ENCODE data around the gene LOX. TPM values are rescaled to one million over a fixed set of nuclear protein-coding genes. Genes with fewer than 3 reads are reported as not detected.
A peak's percentile ranks its signal among the peaks of the same experiment; 100 is the strongest.

LOX gene
- total RNA-seq, 1 experiment from 2014 or later, result 2.8 TPM

DNA sequence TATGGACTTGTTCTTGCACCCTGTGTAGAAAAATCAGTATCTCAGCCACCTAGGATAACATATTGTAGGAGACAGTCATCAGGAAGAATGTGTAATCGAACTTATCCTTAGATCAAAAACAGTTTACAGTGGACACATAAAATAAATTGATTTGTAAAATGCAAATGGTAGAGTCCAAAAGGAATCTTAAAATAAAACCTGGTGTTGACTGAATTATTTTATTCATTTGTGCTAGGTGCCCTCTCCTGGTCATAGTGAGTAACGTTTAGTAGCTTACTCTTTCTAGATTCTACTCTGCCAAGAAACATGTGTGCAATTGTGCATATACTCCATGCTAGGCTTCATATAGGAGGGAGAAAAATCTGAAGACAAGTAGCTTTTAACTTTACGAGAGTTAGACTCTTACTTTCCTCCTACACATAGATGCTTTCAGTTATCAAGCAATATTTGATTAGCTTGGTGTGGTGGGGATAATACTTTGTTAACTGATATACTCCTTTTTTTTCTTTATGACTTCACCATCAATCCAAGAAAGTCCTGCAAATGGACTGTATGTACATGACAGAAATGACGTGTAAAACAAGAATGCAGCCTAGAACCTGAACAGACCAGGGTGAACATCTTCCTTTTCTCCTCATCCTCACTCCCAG is 23.7 kb upstream of the LOX start:
- H3K27ac ChIP-seq (ENCODE audit: low read depth, low read length, poor library complexity, severe bottlenecking), result no peak overlapping the region
- no peaks in the 10 kb centered on the region for H3K36me3 ChIP-seq (ENCODE audit: insufficient read depth, low read length, poor library complexity, severe bottlenecking)
- intact Hi-C loops (cut with micrococcal nuclease; ENCODE audit: unreplicated experiment), result loop anchor here (1.0 kb wide), 1 partner anchor 134 kb away; no protein-coding TSS in a partner anchor
- ChIA-PET CTCF (interaction anchor here (1.0 to 1.8 kb wide), 3 partner anchors 24 to 132 kb away, joined by 3 to 6 read pairs (median 3); no protein-coding TSS in a partner anchor), POLR2A (ENCODE audit: low non-redundant PET) (no interaction called here)
- no TSS peak for BruUV-seq (replicated peaks)
- H3K9me3 ChIP-seq (ENCODE audit: low read depth, low read length, poor library complexity, severe bottlenecking), result no peaks in the 10 kb centered on the region
- H3K4me1 ChIP-seq (ENCODE audit: insufficient read depth, low read length, poor library complexity, severe bottlenecking), result peaks cover 8% of the 10 kb centered on the region
- peak; percentile 80 for DNase-seq (ENCODE audit: low spot score)
- no peak overlapping the region for H3K4me3 ChIP-seq (ENCODE audit: low read depth, low read length, poor library complexity, severe bottlenecking)
- TF ChIP-seq EZH2 (IDR thresholded peaks at IDR 0.05; ENCODE audit: borderline replicate concordance, low read depth, low read length, poor library complexity, severe bottlenecking), result no peak
- TF ChIP-seq, protein P1, sequence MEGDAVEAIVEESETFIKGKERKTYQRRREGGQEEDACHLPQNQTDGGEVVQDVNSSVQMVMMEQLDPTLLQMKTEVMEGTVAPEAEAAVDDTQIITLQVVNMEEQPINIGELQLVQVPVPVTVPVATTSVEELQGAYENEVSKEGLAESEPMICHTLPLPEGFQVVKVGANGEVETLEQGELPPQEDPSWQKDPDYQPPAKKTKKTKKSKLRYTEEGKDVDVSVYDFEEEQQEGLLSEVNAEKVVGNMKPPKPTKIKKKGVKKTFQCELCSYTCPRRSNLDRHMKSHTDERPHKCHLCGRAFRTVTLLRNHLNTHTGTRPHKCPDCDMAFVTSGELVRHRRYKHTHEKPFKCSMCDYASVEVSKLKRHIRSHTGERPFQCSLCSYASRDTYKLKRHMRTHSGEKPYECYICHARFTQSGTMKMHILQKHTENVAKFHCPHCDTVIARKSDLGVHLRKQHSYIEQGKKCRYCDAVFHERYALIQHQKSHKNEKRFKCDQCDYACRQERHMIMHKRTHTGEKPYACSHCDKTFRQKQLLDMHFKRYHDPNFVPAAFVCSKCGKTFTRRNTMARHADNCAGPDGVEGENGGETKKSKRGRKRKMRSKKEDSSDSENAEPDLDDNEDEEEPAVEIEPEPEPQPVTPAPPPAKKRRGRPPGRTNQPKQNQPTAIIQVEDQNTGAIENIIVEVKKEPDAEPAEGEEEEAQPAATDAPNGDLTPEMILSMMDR (conservative IDR thresholded peaks at IDR 0.05; ENCODE audit: low read depth, low read length), result peak; percentile 68
- no peaks in the 10 kb centered on the region for H3K27me3 ChIP-seq (replicated peaks; ENCODE audit: insufficient read depth, low read depth, low read length, poor library complexity)

DNA sequence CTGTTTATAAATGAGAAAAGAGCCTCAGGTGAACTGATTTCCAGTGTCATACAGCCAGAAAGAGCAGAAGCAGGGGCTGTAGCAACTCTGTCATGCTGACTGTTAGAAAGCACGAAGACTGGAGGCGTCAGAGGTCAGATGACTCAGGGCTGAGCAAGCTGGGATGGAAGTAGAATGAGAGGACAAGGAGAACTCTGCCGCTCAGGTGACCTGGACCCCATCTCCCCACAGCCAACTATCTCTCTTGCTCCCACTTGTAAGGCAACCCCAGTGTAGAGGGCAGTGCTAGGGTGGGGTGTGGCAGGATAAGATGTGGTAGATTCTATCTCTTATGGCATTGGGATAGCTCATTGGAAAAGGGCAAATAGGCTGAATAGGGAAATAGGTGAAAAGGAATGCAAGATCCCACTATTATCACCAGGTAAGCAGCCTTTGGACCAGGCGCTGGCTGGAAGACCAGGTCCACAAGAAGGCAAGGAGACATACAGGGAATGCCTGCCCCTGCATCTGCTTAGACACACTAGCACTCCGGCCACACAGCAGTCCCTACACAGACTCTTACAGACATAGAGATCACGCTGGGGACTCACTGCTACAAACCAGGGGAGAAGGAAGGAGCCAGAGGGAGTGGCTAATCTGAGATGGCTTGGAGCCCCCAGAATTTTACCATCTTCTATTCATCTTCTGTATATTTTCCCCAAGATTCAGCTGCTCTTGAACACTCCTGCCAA is 21.2 kb upstream of the LOX start:
- Histone ChIP-seq H3K27me3 (replicated peaks; ENCODE audit: insufficient read depth, low read depth, low read length, poor library complexity) (no peaks in the 10 kb centered on the region), H3K9me3 (ENCODE audit: low read depth, low read length, poor library complexity, severe bottlenecking) (no peaks in the 10 kb centered on the region), H3K4me3 (ENCODE audit: low read depth, low read length, poor library complexity, severe bottlenecking) (no peak overlapping the region), H3K27ac (ENCODE audit: low read depth, low read length, poor library complexity, severe bottlenecking) (no peak overlapping the region), H3K4me1 (ENCODE audit: insufficient read depth, low read length, poor library complexity, severe bottlenecking) (peaks cover 8% of the 10 kb centered on the region), H3K36me3 (ENCODE audit: insufficient read depth, low read length, poor library complexity, severe bottlenecking) (no peaks in the 10 kb centered on the region)
- ChIA-PET CTCF (no interaction called here), POLR2A (ENCODE audit: low non-redundant PET) (no interaction called here)
- no peak for DNase-seq (ENCODE audit: low spot score)
- intact Hi-C loops (cut with micrococcal nuclease; ENCODE audit: unreplicated experiment), result no loop called here
- TF ChIP-seq, protein P1 (conservative IDR thresholded peaks at IDR 0.05; ENCODE audit: low read depth, low read length), result no peak
- no peak for TF ChIP-seq EZH2 (IDR thresholded peaks at IDR 0.05; ENCODE audit: borderline replicate concordance, low read depth, low read length, poor library complexity, severe bottlenecking)
- no TSS peak for BruUV-seq (replicated peaks)

DNA sequence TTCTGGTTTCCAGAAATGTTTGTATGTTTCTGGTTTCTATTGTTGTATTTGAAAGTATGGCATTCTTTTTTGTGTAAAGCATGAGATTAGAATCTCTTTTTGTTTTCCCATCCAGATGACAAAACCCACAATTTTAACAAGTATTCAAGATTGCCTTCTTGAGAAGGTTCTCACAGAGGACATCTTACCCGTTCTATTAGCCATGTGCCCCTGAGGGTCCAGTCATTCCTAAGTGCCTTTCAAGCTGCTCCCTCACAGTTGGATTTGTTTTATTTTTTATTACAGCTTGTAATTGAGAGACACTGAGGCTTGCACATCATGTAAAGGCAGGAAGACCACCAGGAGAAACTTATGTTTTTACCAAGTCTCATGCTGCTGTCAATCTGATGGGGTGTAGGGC is 19.3 kb upstream of the LOX start:
- H3K9me3 ChIP-seq (ENCODE audit: low read depth, low read length, poor library complexity, severe bottlenecking), result no peaks in the 10 kb centered on the region
- H3K27ac ChIP-seq (ENCODE audit: low read depth, low read length, poor library complexity, severe bottlenecking), result no peak overlapping the region
- peaks cover 2% of the 10 kb centered on the region for H3K4me1 ChIP-seq (ENCODE audit: insufficient read depth, low read length, poor library complexity, severe bottlenecking)
- intact Hi-C loops (cut with micrococcal nuclease; ENCODE audit: unreplicated experiment), result no loop called here
- no peak overlapping the region for H3K4me3 ChIP-seq (ENCODE audit: low read depth, low read length, poor library complexity, severe bottlenecking)
- no TSS peak for BruUV-seq (replicated peaks)
- no peaks in the 10 kb centered on the region for H3K27me3 ChIP-seq (replicated peaks; ENCODE audit: insufficient read depth, low read depth, low read length, poor library complexity)
- ChIA-PET CTCF (no interaction called here), POLR2A (ENCODE audit: low non-redundant PET) (no interaction called here)
- TF ChIP-seq EZH2 (IDR thresholded peaks at IDR 0.05; ENCODE audit: borderline replicate concordance, low read depth, low read length, poor library complexity, severe bottlenecking), result no peak
- TF ChIP-seq, protein P1 (conservative IDR thresholded peaks at IDR 0.05; ENCODE audit: low read depth, low read length), result no peak
- no peaks in the 10 kb centered on the region for H3K36me3 ChIP-seq (ENCODE audit: insufficient read depth, low read length, poor library complexity, severe bottlenecking)
- DNase-seq (ENCODE audit: low spot score), result no peak

All from A673 (cell line).